Limb (tissue), 2 donors: ENCODE data around the gene SIX3.

ENCODE experiments used
- DNase-seq, 2 donors: peaks; one replicate each; pipeline ENCODE4 v3.0.0-alpha.2; 2016; ENCODE audit errors: extremely low spot score in 2 of 2

The SIX3 gene

GRCh38 chr2:44930274-44931197, 11.0 kb upstream of the SIX3 start:
- DNase-seq, result peak in 1 of 2 donors; percentile 64

GRCh38 chr2:44931198-44931780, 10.2 kb upstream of the SIX3 start:
- DNase-seq, result no peak

GRCh38 chr2:44932079-44932478, 9.4 kb upstream of the SIX3 start:
- DNase-seq, result no peak

- DNase-seq, result no peak
Measured at GRCh38 chr2:44932564-44933392, 8.7 kb upstream of the SIX3 start.

- DNase-seq, result peak in 1 of 2 donors; percentile 37
Measured at GRCh38 chr2:44933434-44933951, 8.0 kb upstream of the SIX3 start.

- DNase-seq, result peak in 1 of 2 donors; percentile 46
Measured at GRCh38 chr2:44934038-44934982, 7.2 kb upstream of the SIX3 start.

GRCh38 chr2:44934983-44935728, 6.3 kb upstream of the SIX3 start:
- DNase-seq, result peak in 1 of 2 donors; percentile 43

GRCh38 chr2:44935729-44936098, 5.8 kb upstream of the SIX3 start:
- DNase-seq, result no peak

GRCh38 chr2:44936275-44936674, 5.2 kb upstream of the SIX3 start:
- DNase-seq, result no peak

- no peak for DNase-seq
Measured at GRCh38 chr2:44936715-44937687, 4.5 kb upstream of the SIX3 start.

GRCh38 chr2:44937688-44938240, 3.7 kb upstream of the SIX3 start:
- DNase-seq, result peak in 1 of 2 donors; percentile 36

- DNase-seq, result peak in 1 of 2 donors; percentile 36
Measured at GRCh38 chr2:44938287-44939105, 3.0 kb upstream of the SIX3 start.

- peak in 1 of 2 donors; percentile 42 for DNase-seq
Measured at GRCh38 chr2:44939106-44940048, 2.1 kb upstream of the SIX3 start.

GRCh38 chr2:44940049-44940494, 1.4 kb upstream of the SIX3 start:
- DNase-seq, result peak in 1 of 2 donors; percentile 32

GRCh38 chr2:44940732-44941464, 604 bp upstream of the SIX3 start:
- DNase-seq, result peak in 1 of 2 donors; percentile 33
